ENCODE measurements around the gene LGALS1.
"Not testable (repeated sequence)": the region's sequence is repeated elsewhere in the genome, so short reads cannot be mapped to it uniquely, and the experiment has no call there.

The LGALS1 gene

DNA sequence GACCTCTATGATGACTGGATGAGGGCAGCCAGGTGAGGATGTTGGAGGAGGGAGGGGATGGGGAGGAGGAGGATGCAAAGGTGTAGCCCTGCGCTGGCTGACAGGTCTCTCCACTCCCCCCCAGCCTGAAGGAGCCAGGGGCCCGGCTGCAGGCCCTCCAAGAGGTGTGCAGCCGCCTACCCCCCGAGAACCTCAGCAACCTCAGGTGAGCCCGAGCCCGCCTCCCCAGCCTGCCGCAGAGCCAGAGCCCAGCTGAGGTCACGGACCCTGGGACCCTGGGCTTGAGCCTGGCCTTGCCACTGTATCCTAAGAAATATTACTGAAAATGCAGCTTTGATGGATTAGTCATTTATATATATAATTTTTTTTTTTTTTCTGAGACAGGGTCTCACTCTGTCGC lies 28.1 kb upstream of the LGALS1 start:
- no peak for DNase-seq (ENCODE audit: low spot score)
- TF ChIP-seq, protein P1, sequence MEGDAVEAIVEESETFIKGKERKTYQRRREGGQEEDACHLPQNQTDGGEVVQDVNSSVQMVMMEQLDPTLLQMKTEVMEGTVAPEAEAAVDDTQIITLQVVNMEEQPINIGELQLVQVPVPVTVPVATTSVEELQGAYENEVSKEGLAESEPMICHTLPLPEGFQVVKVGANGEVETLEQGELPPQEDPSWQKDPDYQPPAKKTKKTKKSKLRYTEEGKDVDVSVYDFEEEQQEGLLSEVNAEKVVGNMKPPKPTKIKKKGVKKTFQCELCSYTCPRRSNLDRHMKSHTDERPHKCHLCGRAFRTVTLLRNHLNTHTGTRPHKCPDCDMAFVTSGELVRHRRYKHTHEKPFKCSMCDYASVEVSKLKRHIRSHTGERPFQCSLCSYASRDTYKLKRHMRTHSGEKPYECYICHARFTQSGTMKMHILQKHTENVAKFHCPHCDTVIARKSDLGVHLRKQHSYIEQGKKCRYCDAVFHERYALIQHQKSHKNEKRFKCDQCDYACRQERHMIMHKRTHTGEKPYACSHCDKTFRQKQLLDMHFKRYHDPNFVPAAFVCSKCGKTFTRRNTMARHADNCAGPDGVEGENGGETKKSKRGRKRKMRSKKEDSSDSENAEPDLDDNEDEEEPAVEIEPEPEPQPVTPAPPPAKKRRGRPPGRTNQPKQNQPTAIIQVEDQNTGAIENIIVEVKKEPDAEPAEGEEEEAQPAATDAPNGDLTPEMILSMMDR (IDR thresholded peaks at IDR 0.05; ENCODE audit: borderline replicate concordance, control extremely low read depth, extremely low read depth, insufficient read depth, missing control alignments): no peak
- in situ Hi-C loops (cut with MboI; ENCODE audit: low sequenced_read_pairs, unreplicated experiment): no loop called here

DNA sequence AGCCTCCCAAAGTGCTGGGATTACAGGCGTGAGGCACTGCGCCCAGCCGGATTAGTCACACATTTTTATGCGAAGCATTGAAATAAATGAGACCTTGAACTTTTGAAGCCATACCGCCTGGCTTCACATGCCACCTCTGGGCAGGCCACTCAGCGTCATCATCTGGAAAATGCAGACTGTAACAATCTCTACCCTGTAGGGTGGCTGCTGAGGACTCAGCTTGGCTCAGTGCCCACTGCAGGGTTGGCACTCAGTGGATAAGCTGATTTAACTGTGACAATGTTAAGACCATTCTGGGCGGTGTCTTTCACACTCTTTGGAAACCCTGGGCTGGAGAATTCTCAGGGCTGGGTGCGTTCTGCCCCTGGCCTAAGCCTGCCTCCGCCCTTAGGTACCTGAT lies 27.5 kb upstream of the LGALS1 start:
- in situ Hi-C loops (cut with MboI; ENCODE audit: low sequenced_read_pairs, unreplicated experiment): no loop called here
- no peak for DNase-seq (ENCODE audit: low spot score)
- TF ChIP-seq, protein P1 (IDR thresholded peaks at IDR 0.05; ENCODE audit: borderline replicate concordance, control extremely low read depth, extremely low read depth, insufficient read depth, missing control alignments): no peak

DNA sequence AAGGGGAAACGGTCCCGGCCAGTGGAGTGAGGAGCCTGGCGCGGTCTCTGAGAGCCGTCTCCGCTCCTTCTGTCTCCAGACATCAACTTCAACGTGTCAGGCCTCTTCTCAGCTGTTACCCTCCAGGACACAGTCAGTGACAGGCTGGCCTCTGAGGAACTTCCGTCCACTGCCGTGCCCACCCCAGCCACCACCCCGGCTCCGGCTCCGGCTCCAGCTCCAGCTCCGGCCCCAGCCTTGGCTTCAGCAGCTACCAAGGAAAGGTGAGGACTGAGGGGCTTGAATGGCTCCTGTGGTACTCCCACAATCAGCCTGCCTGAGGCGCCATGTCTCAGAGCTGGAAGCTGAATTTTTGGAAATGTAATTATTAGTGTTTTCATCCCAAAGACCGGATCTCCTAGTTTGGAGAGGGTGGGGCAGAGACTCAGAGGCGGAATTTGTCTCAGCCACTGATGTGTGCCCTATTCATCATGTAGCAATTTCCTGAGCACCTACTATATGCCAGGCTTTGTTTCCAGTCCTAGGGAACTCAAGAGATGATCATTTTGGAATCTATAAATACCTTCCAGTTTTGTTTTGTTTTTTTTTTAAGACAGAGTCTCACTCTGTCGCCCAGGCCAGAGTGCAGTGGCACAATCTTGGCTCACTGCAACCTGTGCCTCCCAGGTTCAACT lies 24.8 kb upstream of the LGALS1 start:
- no peak for DNase-seq (ENCODE audit: low spot score)
- TF ChIP-seq, protein P1 (IDR thresholded peaks at IDR 0.05; ENCODE audit: borderline replicate concordance, control extremely low read depth, extremely low read depth, insufficient read depth, missing control alignments): no peak
- in situ Hi-C loops (cut with MboI; ENCODE audit: low sequenced_read_pairs, unreplicated experiment): no loop called here

DNA sequence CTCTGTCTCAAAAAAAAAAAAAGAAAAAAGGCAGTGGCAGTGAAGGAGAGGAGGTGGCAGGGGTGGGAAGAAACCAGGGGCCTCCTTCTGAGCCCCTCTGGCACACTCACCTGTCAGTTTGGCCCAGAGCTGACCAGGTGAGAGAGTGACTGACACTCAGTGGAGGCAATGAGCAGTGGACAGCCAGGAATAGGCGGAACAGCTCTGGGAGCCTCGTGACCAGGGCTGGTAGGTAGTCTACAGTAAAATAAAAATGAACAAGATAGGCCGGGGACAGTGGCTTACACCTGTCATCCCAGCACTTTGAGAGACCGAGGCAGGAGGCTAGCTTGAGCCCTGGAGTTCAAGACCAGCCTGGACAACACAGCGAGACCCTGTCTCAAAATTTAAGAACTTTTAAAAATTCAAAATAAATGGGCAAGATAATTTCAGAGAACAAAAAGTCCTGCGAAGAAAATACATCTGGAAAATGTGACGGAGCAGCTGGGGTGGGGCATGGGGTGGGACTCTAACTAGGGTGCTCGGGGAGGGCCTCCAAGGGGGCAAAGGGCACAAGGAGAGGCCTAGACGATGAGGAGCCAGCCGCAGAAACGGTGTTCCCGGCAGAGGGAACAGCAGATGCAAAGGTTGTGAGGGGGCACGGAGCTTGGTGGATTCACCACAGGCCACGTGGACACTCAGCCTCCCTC lies 20.7 kb upstream of the LGALS1 start:
- TF ChIP-seq, protein P1 (IDR thresholded peaks at IDR 0.05; ENCODE audit: borderline replicate concordance, control extremely low read depth, extremely low read depth, insufficient read depth, missing control alignments): no peak
- in situ Hi-C loops (cut with MboI; ENCODE audit: low sequenced_read_pairs, unreplicated experiment): no loop called here

DNA sequence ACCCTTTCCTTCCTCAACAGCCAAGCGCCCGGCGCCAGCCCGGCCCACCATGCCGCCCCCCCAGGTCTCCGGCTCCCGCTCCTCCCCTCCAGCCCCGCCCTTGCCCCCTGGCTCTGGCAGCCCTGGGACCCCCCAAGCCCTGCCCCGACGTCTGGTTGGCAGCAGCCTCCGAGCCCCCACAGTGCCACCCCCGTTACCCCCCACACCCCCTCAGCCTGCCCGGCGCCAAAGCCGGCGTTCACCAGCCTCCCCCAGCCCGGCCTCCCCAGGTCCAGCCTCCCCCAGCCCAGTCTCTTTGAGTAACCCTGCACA lies 20.2 kb upstream of the LGALS1 start:
- TF ChIP-seq, protein P1 (IDR thresholded peaks at IDR 0.05; ENCODE audit: borderline replicate concordance, control extremely low read depth, extremely low read depth, insufficient read depth, missing control alignments): no peak
- no peak for DNase-seq (ENCODE audit: low spot score)
- in situ Hi-C loops (cut with MboI; ENCODE audit: low sequenced_read_pairs, unreplicated experiment): no loop called here

More for the DNA sequence above, 20.7 kb upstream of the LGALS1 start:
- DNase-seq (ENCODE audit: low spot score): no peak

DNA sequence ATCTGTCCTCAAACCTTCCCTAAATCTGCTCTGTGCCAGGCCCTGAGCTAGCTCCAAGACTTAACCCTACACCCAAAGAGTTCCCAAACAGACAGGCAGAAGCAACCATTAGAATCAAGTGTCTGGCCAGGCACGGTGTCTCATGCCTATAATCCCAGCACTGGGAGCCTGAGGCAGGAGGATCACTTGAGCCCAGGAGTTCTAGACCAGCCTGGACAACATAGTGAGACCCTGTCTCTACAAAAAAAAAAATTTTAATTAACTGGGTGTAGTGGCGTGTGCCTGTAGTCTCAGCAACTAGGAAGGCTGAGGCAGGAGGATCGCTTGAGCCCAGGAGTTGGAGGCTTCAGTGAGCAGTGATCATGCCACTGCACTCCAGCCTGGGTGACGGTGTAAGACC lies 18.9 kb upstream of the LGALS1 start:
- in situ Hi-C loops (cut with MboI; ENCODE audit: low sequenced_read_pairs, unreplicated experiment): not testable (repeated sequence)

DNA sequence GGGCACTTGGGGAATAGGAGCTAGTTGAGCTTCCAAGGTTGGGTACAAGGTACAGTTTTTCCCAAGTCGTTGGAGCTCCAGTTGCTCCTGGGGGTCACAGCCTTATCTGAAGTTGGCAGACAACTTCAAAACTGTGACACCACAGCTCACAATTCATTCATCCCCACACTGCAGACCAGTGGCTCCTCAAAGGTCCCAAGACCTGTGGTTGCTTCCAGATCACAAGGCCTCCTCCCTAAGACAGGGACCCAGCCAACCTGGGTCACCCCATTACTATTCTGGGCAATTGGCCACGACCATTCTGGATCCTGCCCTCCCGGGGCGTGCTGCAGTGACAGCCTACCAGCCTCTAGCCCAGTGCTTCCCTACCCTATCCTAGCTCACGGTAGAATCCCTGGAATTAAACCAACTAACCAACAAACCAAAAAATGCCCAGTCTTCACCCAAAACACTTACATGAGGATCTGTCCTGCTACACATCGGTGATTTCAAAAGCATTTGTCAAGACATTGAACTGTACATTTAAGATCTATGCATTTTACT lies 17.8 kb upstream of the LGALS1 start:
- no peak for DNase-seq (ENCODE audit: low spot score)
- TF ChIP-seq, protein P1 (IDR thresholded peaks at IDR 0.05; ENCODE audit: borderline replicate concordance, control extremely low read depth, extremely low read depth, insufficient read depth, missing control alignments): no peak
- in situ Hi-C loops (cut with MboI; ENCODE audit: low sequenced_read_pairs, unreplicated experiment): no loop called here

More for the DNA sequence above, 18.9 kb upstream of the LGALS1 start:
- DNase-seq (ENCODE audit: low spot score): not testable (repeated sequence)
